Astrocyte of the cerebellum (primary cell): ENCODE results near the gene NRG3.

Experiments used
- DNase-seq: peaks from one replicate; pipeline ENCODE4 v3.0.0-alpha.2; 2011; ENCODE audit warnings: low read depth
- H3K4me3 ChIP-seq: 2 replicates; pipeline ENCODE4 v1.5.1; 2011; ENCODE audit warnings: mild to moderate bottlenecking, low read depth, low read length, moderate library complexity
- CTCF ChIP-seq: IDR thresholded peaks from 2 replicates; pipeline ENCODE4 v1.5.1; 2012; ENCODE audit warnings: low read length, low read depth, moderate library complexity, mild to moderate bottlenecking; ENCODE audit errors: missing control alignments
- in situ Hi-C: cut with HindIII; loops from 2 replicates; pipeline ENCODE4 v1.10.0; 2017; ENCODE audit warnings: low sequenced_read_pairs

Gene NRG3

GRCh38 chr10:82190432-82191260 is 315.7 kb downstream of the NRG3 start:
- DNase-seq, result no peak
- no peak for TF ChIP-seq CTCF
- in situ Hi-C loops, result no loop called here
- H3K4me3 ChIP-seq, result no peak overlapping the region

GRCh38 chr10:82191653-82192052 is 316.7 kb downstream of the NRG3 start:
- no peak overlapping the region for H3K4me3 ChIP-seq
- DNase-seq, result no peak
- in situ Hi-C loops, result no loop called here
- no peak for TF ChIP-seq CTCF

GRCh38 chr10:82192665-82193064 is 317.7 kb downstream of the NRG3 start:
- H3K4me3 ChIP-seq, result no peak overlapping the region
- DNase-seq, result no peak
- in situ Hi-C loops, result no loop called here
- no peak for TF ChIP-seq CTCF

- DNase-seq, result no peak
- TF ChIP-seq CTCF, result no peak
- H3K4me3 ChIP-seq, result no peak overlapping the region
- in situ Hi-C loops, result no loop called here
These were observed 319.4 kb downstream of the NRG3 start for GRCh38 chr10:82194419-82194818.

DNA sequence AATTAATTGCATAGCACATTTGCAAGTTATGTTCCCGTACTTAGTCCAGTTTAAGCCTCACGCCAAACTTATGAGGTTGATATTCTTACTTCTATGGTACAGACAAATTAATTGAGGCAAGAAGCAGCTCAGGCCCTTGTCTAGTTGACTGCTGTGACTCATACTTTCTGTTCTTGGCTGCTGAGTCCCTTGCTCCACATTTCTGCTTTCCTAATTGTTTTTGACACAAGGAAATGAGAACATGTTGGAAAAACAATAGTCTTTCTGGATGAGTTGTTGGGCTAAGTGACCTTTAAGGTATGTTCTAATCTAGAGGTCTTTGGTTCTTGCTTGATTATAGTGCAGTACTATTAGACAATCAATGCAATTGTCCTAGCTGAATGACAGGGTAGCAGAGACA is 331.8 kb downstream of the NRG3 start:
- no peak for TF ChIP-seq CTCF
- no peak for DNase-seq
- in situ Hi-C loops, result no loop called here
- H3K4me3 ChIP-seq, result no peak overlapping the region

- in situ Hi-C loops, result no loop called here
- H3K4me3 ChIP-seq, result no peak overlapping the region
- no peak for TF ChIP-seq CTCF
- DNase-seq, result no peak
These were observed 333.7 kb downstream of the NRG3 start for GRCh38 chr10:82208726-82209125.
